GM19397 (cell line): Measurements from ENCODE around the gene BNIP2.
A peak's percentile ranks its signal among the peaks of the same experiment; 100 is the strongest.
"Not testable (repeated sequence)": the region's sequence is repeated elsewhere in the genome, so short reads cannot be mapped to it uniquely, and the experiment has no call there.

ENCODE experiments used
- ATAC-seq: cut with Tn5 transposase; IDR thresholded peaks from one replicate; pipeline ENCODE4 v1.9.1; 2021; ENCODE audit warnings: mild to moderate bottlenecking, moderate library complexity; ENCODE audit not compliant: unreplicated experiment

BNIP2 gene

DNA sequence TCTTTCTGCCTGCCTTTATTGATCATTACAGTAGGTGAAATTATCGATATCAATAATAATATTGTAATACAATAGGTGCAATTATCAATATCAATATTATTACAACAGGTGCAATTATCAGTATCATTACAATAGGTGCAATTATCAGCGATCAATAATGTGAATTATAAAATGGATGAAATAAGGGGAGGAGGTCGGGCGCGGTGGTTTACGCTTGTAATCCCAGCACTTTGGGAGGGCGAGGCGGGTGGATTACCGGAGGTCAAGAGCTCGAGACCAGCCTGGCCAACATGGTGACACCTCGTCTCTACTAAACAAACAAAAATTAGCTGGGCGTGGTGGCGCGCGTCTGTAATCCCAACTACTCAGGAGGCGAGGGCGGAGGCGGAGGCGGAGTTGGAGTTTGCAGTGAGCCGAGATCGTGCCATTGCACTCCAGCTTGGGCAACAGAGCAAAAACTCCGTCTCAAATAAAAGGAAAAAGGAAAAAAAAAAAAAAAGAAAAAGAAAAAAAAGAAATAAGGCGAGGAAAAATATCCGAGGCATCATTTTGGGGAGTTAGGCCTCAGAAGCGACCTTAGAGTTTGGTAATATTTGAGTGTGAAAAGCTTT is 611 bp upstream of the BNIP2 start:
- ATAC-seq, result no peak

DNA sequence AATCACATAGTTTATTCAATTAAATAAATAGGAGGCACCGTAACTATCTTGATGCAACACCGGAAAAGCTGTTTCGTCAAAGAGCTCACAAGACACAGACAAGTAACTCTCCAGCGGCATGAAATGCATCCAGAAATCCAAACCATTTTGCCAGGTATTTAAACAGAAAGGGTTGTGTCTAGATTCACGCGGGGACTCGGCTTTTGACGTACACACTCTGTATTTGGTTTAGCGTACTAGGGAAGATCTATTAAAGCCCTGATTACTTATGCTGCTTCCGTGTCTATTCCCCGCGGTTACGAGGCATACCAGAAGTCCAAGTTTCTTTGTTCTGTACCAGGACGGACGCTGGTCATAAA is 718 bp downstream of the BNIP2 start:
- peak; percentile 0 for ATAC-seq

DNA sequence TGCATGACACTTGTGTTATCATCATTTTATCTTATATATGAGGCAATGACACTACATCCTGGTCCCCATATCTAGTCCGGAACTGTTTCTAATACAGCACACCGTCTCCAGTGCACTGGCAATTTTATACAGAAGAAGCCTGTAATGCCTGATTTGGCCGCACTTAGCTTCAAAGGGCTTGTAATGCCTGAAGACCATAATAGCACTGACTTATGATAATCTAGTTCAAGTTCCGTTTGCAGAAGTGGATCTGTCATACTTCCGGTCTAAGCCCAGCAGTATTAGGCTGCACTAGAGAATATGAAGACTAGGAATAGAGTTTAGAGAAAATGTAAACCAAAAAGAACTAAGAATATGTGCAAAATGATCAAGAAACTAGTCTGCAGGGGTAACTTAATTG is 1.3 kb downstream of the BNIP2 start:
- no peak for ATAC-seq

DNA sequence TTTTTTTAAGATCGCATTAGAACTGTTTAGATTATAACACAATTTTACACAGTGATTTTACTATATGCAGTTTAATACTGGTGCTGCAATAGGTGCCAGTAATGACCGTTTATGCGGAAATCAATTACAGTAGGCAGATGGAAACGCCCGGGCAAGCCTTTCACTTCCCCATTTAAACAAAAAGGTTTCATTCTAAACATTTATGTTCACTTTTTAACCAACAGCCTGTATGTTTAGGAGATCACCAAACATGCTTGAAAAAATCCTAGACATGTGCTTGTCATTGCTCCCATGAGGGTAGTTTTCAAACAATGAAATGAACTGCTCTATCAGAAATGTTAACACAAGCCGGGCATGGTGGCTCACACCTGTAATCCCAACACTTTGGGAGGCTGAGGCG is 2.7 kb downstream of the BNIP2 start:
- no peak for ATAC-seq

DNA sequence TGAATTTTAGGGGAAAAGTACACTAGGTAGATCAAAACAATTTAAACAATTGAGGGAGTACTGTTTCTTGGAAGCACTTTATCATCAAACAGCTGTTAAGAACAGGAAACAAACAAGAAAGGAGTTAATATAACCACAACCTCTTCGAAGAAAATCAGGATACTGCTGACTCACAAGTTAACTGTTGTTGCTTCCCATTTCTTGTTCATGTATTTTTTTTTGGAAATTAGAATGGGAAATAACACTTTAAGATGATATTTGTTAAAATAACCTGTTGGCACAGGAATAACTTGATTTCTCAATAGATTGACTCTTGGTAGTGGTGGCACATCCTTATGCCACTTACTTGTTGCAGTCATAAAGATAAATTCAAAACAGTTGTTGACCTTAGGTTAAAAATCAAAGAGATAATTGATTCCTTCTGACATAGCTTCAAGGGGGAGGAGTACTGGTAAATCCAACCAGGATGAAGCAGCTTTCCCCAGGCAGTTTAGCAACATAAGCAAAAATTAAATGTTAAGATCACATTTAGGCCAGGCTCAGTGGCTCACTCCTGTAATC is 3.3 kb downstream of the BNIP2 start:
- no peak for ATAC-seq

DNA sequence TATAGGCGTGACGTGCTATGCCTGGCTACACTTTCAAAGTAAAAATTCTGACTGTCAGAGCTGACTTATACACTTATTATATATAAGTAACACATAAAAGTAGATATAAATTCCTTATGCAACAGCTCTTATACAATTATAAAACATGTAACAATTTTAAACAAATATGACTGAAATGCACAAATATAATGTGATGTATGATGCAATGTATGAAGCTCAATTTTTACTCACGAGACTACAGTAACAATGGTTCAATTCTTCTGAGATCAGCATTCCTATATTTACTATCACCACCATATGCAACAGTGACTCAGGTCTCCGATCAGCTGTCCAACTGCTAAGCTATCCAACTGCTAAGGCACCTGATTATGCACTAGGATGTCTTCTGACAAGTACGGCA is 8.2 kb downstream of the BNIP2 start:
- no peak for ATAC-seq

DNA sequence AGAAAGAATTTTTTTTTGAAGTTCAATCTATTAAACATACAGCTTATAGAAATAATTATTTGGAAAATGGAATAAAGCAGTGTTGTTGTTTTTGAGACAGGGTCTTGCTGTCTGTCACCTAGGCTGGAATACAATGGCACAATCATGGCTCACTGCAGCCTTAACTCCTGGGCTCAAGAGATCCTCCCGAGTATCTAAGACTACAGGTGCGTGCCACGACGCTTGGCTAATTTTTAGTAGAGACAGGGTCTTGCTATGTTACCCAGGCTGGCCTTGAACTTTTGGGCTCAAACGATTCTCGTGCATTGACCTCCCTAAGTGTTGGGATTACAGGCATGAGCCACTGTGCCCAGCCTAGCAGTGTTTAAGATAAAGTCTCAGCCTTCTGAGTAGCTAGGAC is 8.8 kb downstream of the BNIP2 start:
- no peak for ATAC-seq

DNA sequence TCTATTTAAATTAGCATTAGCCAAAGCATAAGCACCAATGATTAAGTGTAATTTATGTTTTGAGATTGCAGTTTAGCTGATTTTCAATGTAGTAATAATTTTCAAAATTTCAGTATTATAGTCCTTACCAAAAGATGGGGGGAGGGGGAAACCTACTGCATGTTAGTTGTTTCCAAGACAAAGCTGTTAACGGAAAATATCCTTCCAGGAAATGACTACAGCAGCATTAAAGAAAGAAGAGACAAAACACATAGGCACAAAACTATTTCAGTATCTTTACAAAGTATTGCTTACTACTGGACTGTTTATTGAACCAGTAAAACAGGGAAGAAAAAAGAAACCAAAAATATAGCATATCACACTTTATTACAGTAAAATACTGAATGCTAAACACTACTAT is 10.5 kb downstream of the BNIP2 start:
- ATAC-seq, result no peak

DNA sequence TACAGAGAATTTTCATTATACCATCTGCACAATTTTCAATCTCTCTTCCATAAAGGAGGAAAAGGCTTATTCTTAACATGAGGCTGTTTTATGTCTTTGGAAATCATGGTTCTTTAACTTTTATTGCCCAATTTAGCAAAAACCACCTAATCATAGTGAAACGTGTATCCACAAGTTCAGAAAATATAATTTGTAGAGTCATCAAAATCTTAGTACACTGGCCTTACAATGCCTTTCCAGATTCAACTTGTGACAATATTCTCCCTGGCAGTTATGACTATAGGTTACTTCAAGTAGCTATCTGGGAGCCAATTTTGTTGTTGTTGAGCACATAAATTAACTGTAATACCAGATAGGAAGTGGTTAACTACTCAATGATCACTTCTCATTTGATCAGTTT is 10.9 kb downstream of the BNIP2 start:
- ATAC-seq, result no peak

DNA sequence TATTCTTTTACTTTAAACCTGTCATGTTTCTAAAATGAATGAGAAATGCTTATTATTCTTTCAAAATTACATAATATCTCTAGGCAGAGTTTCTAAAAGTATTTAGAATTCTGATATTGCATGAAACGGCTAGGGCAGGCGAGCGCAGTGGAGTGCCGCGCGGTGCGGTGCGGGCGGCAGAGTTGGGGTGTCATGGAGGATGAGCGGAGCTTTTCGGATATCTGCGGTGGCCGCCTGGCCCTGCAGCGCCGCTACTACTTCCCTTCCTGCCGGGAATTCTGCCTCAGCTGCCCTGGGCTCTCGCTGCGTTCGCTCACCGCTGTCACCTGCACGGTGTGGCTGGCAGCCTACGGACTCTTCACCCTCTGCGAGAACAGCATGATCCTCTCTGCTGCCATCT is 12.6 kb downstream of the BNIP2 start:
- no peak for ATAC-seq

DNA sequence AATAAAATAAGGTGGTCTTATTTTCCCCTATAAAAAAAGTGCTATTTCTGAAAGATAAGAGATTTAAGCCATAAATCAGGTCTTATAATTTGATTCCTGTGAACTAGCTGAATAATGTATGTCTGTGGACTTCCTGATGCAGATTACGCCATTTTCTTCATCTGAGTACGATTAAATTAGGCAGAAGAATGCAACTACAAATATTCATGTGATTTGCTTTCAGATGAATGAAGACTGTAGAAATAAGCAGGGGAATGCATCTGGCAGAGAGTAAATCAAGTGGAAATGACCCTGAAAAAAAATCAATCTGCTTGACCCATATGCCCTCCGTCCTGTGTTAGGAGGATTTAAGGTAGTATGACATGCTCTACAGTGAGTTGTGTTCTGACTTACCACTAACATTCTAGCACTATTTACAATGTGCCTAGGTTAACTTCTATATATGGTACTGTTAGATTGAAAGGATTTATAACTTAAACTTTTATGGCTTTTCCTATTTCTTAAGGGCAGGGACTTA is 14.7 kb downstream of the BNIP2 start:
- no peak for ATAC-seq

DNA sequence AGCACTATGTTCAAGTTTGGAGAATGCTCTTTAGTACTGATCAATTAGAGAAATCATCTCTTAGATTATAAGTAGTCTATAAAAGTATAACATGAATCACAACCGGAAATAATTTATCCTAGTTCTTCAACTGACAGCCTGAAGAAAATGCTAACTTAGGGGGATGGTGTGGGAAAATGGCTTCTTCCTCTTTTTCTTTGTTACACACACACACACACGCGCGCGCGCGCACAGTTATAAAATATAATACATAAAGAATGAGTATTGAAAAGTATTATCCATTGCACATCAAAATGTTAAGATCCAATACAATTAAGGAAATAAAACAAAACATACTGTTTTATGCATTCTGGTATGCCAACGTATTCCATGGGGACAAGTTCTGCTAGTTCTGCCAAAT is 20.6 kb downstream of the BNIP2 start:
- no peak for ATAC-seq

DNA sequence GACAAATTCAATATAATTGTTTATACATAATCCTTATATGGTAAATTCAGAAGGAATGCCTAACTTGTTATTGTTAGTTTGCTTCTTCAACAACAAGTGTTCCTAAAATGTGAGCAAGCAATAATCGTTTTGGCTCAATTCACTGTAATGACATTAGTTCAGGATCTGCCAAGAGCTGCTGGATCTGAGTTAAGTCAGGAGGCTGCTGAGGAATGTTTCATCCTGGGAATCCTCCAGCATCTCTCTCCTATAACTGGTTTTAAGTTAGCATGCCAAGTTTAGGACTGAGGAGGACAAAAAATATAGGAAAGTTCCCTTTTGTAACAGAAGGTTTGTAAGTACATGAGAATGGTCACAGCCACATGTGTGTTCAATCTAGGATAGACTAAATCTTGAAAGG is 26.9 kb downstream of the BNIP2 start:
- no peak for ATAC-seq

DNA sequence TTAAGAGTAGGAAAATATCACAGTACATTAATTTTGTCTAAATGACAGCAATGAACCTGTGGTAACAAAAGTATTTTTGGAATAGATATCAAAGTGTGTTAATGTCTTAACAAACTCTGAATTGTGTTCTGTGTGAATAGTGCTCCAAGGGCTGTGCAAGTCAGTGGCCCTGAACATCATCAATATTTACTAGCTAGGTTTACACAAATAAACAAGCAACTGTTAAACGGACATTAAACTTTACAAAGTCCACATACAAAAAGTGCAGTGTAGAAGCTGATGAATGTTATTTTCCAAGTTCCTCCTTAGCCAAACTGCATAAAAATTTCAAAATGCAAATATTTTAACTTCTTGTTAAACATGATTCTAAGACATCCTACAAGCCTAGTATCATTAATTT is 29.8 kb downstream of the BNIP2 start:
- no peak for ATAC-seq

DNA sequence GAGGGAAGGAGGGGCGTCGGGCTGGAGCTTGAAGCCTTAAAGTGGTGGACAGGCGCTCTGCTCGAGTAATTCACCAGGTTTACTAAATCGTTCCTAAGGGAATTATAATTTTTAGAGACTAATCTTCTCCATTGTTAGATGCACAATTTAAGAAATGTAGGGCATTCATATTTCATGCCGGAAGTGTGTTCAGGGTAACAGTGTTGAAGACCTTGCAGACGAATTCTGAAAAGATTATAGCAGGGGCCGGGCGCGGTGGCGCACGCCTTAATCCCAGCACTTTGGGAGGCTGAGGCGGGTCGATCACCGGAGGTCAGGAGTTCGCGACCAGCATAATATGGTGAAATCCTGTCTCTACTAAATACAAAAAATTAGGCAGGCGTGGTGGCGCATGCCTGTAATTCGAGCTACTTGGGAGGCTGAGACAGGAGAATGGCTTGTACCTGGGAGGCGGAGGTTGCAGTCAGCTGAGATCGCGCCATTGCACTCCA is 31.4 kb downstream of the BNIP2 start:
- peak; percentile 6 for ATAC-seq

DNA sequence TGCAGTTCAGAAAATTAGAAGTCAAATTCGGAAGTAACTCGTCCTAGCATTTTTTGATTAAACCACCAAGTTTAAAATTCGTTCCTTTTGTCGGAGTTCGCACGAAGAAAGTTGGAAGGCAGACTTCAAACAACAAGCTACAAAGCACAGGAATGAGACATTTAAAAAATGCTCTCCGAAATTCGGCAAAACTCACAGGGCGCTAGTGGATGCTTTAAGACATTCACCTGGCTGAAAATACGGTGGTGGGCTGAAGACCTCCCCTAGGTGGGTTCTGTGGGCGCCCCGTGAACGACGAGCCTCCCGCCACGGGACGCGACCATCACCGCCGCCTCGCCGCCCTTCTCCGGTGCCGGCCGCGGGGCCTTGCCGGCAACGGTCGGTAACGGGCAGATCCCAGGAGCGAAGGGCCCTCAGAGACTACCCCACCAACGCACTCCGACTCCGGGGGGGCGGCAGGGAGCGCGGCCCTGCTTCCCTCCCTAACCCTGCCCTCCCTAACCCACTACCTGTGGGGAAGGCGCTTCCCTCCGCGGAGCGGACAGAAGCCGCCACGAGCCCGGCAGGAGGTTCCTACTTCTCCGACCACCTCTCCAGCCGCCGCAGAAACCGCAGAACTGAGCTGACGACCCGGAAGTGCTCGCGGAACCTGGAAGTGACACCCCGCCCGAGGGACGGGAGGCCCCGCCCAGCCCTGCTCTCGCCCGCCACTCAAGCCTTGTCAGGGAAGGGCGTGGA is 32.1 kb downstream of the BNIP2 start, which contains the start of gene GTF2A2:
Gene GTF2A2 (minus strand): TSS at position 619 of the 738 bp plus-strand sequence. CDS start 5,238 bp downstream, outside the sequence.
- ATAC-seq, result peak; percentile 99

DNA sequence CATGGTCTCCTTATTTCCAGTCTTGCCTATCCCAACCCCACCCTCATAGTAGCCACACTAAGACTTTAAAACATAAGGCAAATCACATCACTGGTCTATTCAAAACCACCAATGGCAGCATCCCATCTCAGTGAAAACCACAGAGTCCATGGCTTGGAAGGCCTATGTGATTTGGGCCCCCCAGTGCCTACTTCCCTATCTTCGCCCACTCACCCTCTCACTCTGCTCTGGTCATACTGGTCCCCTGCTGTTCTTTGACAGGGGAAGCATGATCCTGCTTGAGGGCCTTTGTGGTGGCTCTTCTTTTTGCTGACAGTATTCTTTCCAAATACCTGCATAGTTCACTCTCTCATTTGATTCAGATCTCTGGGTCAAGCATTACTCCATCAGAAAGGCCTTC is 35.1 kb downstream of the BNIP2 start:
- ATAC-seq, result no peak

DNA sequence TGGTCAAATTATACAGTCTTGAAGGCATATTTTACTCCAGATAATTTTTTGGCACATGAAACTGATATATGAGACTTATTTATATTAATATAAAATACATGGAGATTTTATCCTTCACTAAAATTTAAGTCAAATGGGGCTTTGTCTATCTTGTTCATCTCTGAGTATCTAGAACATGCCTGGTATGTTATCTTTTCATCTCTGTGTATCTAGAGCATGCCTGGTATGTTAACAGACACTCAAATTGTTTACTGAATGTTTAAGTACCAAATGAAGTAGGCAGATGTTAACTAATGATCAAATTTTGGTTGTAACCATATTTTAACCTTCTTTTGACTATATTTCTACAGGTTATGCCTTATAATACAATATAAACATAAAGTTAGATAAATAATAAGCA is 39.5 kb downstream of the BNIP2 start:
- ATAC-seq, result no peak

DNA sequence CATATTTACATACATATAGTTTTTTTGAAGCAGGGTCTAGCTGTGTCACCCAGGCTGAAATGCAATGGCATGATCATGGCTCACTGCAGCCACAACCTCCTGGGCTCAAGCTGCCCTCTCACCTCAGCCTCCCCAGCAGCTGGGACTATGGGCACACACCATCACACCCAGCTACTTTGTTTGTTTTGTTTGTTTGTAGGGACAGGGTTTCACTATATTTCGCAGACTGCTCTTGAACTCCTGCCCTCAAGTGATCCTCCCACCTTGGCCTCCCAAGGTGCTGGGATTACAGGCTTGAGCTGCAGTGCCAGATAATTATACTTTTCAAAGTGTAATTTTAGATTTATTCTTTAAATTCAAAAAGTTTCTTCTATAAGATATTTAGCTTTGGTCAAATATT is 42.0 kb downstream of the BNIP2 start:
- no peak for ATAC-seq

DNA sequence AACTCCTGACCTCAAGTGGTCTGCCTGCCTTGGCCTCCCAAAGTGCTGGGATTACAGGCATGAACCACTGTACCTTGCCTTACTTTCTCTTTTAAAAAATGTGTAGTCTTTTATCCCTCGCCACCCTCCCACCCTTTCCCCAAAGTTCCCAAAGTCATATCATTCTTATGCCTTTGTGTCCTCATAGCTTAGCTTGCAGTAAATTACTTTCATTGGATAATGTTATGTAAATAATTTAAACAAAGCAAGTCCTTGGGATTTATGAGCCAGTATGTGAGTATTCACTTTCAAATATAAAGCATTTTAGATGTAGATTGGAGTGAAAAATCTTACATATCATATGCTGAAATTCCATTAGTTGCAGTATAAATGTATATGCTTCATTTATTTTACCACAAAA is 42.8 kb downstream of the BNIP2 start:
- ATAC-seq, result no peak

DNA sequence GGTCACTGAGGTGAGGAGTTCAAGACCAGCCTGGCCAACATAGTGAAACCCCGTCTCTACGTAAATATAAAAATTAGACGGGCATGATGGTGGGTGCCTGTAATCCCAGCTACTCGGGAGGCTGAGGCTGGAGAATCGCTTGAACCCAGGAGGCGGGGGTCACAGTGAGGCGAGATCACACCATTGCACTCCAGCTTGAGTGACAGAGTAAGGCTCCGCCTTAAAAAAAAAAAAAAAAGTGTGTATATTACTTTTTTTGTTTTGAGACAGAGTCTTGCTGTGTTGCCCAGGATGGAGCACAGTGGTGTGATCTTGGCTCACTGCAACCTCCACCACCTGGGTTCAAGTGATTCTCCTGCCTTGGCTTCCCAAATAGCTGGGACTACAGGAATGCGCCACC is 43.3 kb downstream of the BNIP2 start:
- not testable (repeated sequence) for ATAC-seq

DNA sequence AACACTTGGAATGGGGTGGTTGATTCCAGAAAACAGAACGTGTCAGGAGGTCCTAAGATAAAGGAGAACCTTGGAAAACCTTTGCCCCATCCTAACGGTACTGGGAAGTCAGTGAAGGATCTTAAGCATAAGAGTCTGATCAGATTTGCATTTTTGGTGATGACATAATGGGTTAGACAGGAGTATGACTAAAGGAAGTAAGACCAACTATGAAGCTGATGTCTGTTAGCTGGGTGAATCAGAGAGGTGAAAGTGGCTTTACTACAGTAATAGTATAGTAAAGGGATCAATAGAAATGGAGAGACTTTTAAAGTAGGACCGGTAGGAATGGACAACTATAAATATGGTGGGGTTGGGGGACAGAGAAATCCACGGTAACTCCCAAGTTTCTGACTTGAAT is 44.4 kb downstream of the BNIP2 start:
- ATAC-seq, result no peak
